Keratinocyte (primary cell): ENCODE data around the gene RANBP2. TPM values are rescaled to one million over a fixed set of nuclear protein-coding genes. Genes with fewer than 3 reads are reported as not detected.

Experiments
- DNase-seq: peaks from one replicate; pipeline ENCODE4 v3.0.0-alpha.2; 2011; ENCODE audit warnings: low read depth, missing footprints, low spot score
- FAIRE-seq: peaks from 2 replicates; lab custom pipeline; 2011; peaks lifted over from hg19 to GRCh38; lab: Jason Lieb, UNC
- H2AFZ ChIP-seq: 2 replicates; pipeline ENCODE4 v1.6.0; 2012; ENCODE audit warnings: low read length, control low read depth, inconsistent platforms; ENCODE audit not compliant: control insufficient read depth
- H3K27ac ChIP-seq: 2 replicates; pipeline ENCODE4 v1.5.1; 2011; ENCODE audit warnings: low read length; ENCODE audit not compliant: control insufficient read depth, insufficient read depth
- H3K27me3 ChIP-seq: 3 replicates; pipeline ENCODE4 v1.6.0; 2011; ENCODE audit warnings: low read length; ENCODE audit not compliant: control insufficient read depth, insufficient read depth; ENCODE audit errors: extremely low read depth
- H3K36me3 ChIP-seq, 2 experiments: 2 replicates in 1 of 2; 3 replicates in 1 of 2; pipeline ENCODE4 v1.5.1; 2011; ENCODE audit warnings: low read length in 2 of 2, mild to moderate bottlenecking in 1 of 2; ENCODE audit not compliant: control insufficient read depth in 2 of 2, insufficient read depth in 2 of 2; ENCODE audit errors: extremely low read depth in 1 of 2
- H3K4me1 ChIP-seq: 3 replicates; pipeline ENCODE4 v1.5.1; 2011; ENCODE audit warnings: low read length; ENCODE audit not compliant: control insufficient read depth, insufficient read depth; ENCODE audit errors: extremely low read depth
- H3K4me2 ChIP-seq: 3 replicates; pipeline ENCODE4 v1.6.0; 2011; ENCODE audit warnings: low read depth, low read length; ENCODE audit not compliant: control insufficient read depth, insufficient read depth; ENCODE audit errors: extremely low read depth
- H3K4me3 ChIP-seq, 3 experiments: fragments of 200-600 bp in 1 of 3; sonication (generic) in 1 of 3; 2 replicates in 2 of 3; 3 replicates in 1 of 3; pipeline ENCODE4 v1.5.1; 2011 to 2016; ENCODE audit warnings: low read length in 3 of 3, mild to moderate bottlenecking in 3 of 3, control low read depth in 2 of 3, inconsistent platforms in 1 of 3, low read depth in 1 of 3, mixed read lengths in 1 of 3, mixed run types in 1 of 3, moderate library complexity in 1 of 3; ENCODE audit not compliant: control insufficient read depth in 2 of 3, insufficient read depth in 2 of 3; ENCODE audit errors: extremely low read depth in 1 of 3
- H3K79me2 ChIP-seq: 2 replicates; pipeline ENCODE4 v1.6.0; 2012; ENCODE audit warnings: low read length; ENCODE audit not compliant: control insufficient read depth, insufficient read depth
- H3K9ac ChIP-seq: 3 replicates; pipeline ENCODE4 v1.6.0; 2011; ENCODE audit warnings: low read length; ENCODE audit not compliant: control insufficient read depth, insufficient read depth; ENCODE audit errors: extremely low read depth
- H3K9me1 ChIP-seq: 3 replicates; pipeline ENCODE4 v1.6.0; 2011; ENCODE audit warnings: low read length; ENCODE audit not compliant: control insufficient read depth, insufficient read depth; ENCODE audit errors: extremely low read depth
- H3K9me3 ChIP-seq: 2 replicates; pipeline ENCODE4 v1.5.1; 2012; ENCODE audit warnings: low read depth, low read length; ENCODE audit not compliant: control insufficient read depth
- H4K20me1 ChIP-seq: 3 replicates; pipeline ENCODE4 v1.6.0; 2011; ENCODE audit warnings: low read length; ENCODE audit not compliant: control insufficient read depth, insufficient read depth; ENCODE audit errors: extremely low read depth
- CTCF ChIP-seq, 3 experiments: IDR thresholded peaks in 1 of 3; conservative IDR thresholded peaks in 1 of 3; optimal IDR thresholded peaks in 1 of 3; 2 replicates in 2 of 3; 3 replicates in 1 of 3; pipeline versions ENCODE3 to v1.5.1; 2011; ENCODE audit warnings: low read length in 3 of 3, mild to moderate bottlenecking in 3 of 3, moderate library complexity in 2 of 3, control low read depth in 1 of 3, inconsistent platforms in 1 of 3; ENCODE audit not compliant: insufficient read depth in 2 of 3; ENCODE audit errors: extremely low read depth in 1 of 3
- EZH2 ChIP-seq: IDR thresholded peaks from one replicate; pipeline ENCODE4 v1.6.1; 2012; ENCODE audit warnings: inconsistent platforms, mild to moderate bottlenecking, low read length, moderate library complexity
- dilution Hi-C: fragments of 300-500 bp; cut with MboI; formaldehyde crosslinking; loops from one replicate; pipeline ENCODE4 v1.7.0; 2020; ENCODE audit warnings: low sequenced_read_pairs; ENCODE audit not compliant: extremely low pct_ligation_motif_present
- polyA plus RNA-seq, 5 experiments: library from polyadenylated mRNA; depleted of rRNA in 3 of 5; stranded (reverse) in 3 of 5; stranded (forward) in 1 of 5; unstranded in 1 of 5; fragments of >200 nt; gene quantifications; 1 replicate in 1 of 5; 2 replicates in 3 of 5; 3 replicates in 1 of 5; pipeline versions ENCODE4 v1.2.1 to v1.2.3, GENCODE V29; 2011 to 2012; ENCODE audit warnings: missing spikeins in 2 of 5, low read depth in 1 of 5, low replicate concordance in 1 of 5

RANBP2 gene
- polyA plus RNA-seq, 1 donor (not counting 4 experiments of a cell fraction or from before 2014, with no cell fraction given): 27.4 TPM

DNA sequence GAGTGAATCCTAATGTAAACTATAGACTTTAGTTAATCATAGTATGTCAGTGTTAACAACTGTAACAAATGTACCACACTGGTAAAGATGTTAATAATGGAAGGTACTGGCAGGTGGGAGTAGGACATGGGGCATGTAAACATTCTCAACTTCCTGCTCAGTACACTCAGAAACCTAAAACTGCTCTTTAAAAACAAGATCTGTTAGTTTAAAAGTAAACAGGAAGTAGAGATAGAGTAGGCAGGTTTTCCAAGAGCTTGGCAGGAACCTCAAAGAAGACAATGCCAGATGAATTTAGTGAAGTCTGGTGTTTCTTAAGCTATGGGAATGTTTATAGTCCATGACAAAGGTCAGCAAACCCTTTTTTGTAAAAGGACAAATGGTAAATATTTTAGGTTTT is 113.9 kb downstream of the RANBP2 start:
- H2AFZ ChIP-seq: no peak overlapping the region
- no peak for TF ChIP-seq CTCF (optimal IDR thresholded peaks at IDR 0.05 in 1 of 3, IDR thresholded peaks at IDR 0.05 in 1 of 3, conservative IDR thresholded peaks at IDR 0.05 in 1 of 3; ENCODE audit: extremely low read depth in 1 of 3, insufficient read depth in 2 of 3, low read length in 3 of 3)
- TF ChIP-seq EZH2: no peak
- H4K20me1 ChIP-seq: no peaks in the 10 kb centered on the region
- H3K4me3 ChIP-seq: no peak overlapping the region
- DNase-seq: no peak
- H3K4me1 ChIP-seq: no peaks in the 10 kb centered on the region
- H3K9me1 ChIP-seq: no peaks in the 10 kb centered on the region
- dilution Hi-C loops: no loop called here
- no peak for FAIRE-seq
- H3K9ac ChIP-seq: no peak overlapping the region
- H3K36me3 ChIP-seq: no peaks in the 10 kb centered on the region
- no peaks in the 10 kb centered on the region for H3K9me3 ChIP-seq
- H3K27ac ChIP-seq: no peak overlapping the region
- H3K79me2 ChIP-seq: no peaks in the 10 kb centered on the region
- H3K4me2 ChIP-seq: no peak overlapping the region
- H3K27me3 ChIP-seq: no peaks in the 10 kb centered on the region

GRCh38 chr2:108834620-108835019 is 115.3 kb downstream of the RANBP2 start:
- H4K20me1 ChIP-seq: no peaks in the 10 kb centered on the region
- H3K4me2 ChIP-seq: no peak overlapping the region
- H3K27ac ChIP-seq: no peak overlapping the region
- no peak overlapping the region for H3K4me3 ChIP-seq
- TF ChIP-seq EZH2: no peak
- TF ChIP-seq CTCF (optimal IDR thresholded peaks at IDR 0.05 in 1 of 3, IDR thresholded peaks at IDR 0.05 in 1 of 3, conservative IDR thresholded peaks at IDR 0.05 in 1 of 3; ENCODE audit: extremely low read depth in 1 of 3, insufficient read depth in 2 of 3, low read length in 3 of 3): no peak
- no peaks in the 10 kb centered on the region for H3K27me3 ChIP-seq
- H2AFZ ChIP-seq: no peak overlapping the region
- H3K9me3 ChIP-seq: no peaks in the 10 kb centered on the region
- H3K79me2 ChIP-seq: no peaks in the 10 kb centered on the region
- no peaks in the 10 kb centered on the region for H3K9me1 ChIP-seq
- dilution Hi-C loops: no loop called here
- no peaks in the 10 kb centered on the region for H3K4me1 ChIP-seq
- H3K36me3 ChIP-seq: no peaks in the 10 kb centered on the region
- DNase-seq (no peak), FAIRE-seq (no peak)
- no peak overlapping the region for H3K9ac ChIP-seq
